MM.1S (cell line): ENCODE results near the gene SIT1.

Experiments
- EZH2 ChIP-seq: fragments of 300-600 bp; sonication (generic); optimal IDR thresholded peaks from 2 replicates; pipeline ENCODE3; 2017; ENCODE audit warnings: low read depth, mild to moderate bottlenecking, antibody characterized with exemption, low read length, mixed read lengths
- EZH2phosphoT487 ChIP-seq: fragments of 300-600 bp; sonication (generic); IDR thresholded peaks from 2 replicates; pipeline ENCODE4 v1.6.1; 2018; ENCODE audit warnings: antibody characterized with exemption, low read length
- TF ChIP-seq, protein P1 (sequence below): fragments of 300-600 bp; sonication (generic); IDR thresholded peaks from 2 replicates; pipeline ENCODE4 v1.5.1; 2016; ENCODE audit warnings: antibody characterized with exemption, low read length, mixed read lengths

- TF ChIP-seq, protein P1, sequence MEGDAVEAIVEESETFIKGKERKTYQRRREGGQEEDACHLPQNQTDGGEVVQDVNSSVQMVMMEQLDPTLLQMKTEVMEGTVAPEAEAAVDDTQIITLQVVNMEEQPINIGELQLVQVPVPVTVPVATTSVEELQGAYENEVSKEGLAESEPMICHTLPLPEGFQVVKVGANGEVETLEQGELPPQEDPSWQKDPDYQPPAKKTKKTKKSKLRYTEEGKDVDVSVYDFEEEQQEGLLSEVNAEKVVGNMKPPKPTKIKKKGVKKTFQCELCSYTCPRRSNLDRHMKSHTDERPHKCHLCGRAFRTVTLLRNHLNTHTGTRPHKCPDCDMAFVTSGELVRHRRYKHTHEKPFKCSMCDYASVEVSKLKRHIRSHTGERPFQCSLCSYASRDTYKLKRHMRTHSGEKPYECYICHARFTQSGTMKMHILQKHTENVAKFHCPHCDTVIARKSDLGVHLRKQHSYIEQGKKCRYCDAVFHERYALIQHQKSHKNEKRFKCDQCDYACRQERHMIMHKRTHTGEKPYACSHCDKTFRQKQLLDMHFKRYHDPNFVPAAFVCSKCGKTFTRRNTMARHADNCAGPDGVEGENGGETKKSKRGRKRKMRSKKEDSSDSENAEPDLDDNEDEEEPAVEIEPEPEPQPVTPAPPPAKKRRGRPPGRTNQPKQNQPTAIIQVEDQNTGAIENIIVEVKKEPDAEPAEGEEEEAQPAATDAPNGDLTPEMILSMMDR = no peak
- no peak for TF ChIP-seq EZH2
- no peak for TF ChIP-seq EZH2phosphoT487
Measured at GRCh38 chr9:35688558-35689541, 38.1 kb upstream of the SIT1 start.
